PC-3 (cell line): ENCODE data around the gene COPS8. TPM values are rescaled to one million over a fixed set of nuclear protein-coding genes. Genes with fewer than 3 reads are reported as not detected.

ENCODE experiments used
- ATAC-seq: fragments of 200-7000 bp; cut with Tn5 transposase; 2 replicates; pipeline ENCODE4 v1.9.1; 2020; ENCODE audit warnings: mild to moderate bottlenecking, moderate library complexity
- BruUV-seq: library from RNA; stranded (reverse); fragments of 400-500 nt; replicated peaks from 2 replicates; lab custom pipeline; 2021; lab: Mats Ljungman, UMichigan
- CTCF ChIA-PET: fragments of 300-600 bp; sonication (Branson Sonifier 250); formaldehyde crosslinking; loops from one replicate; lab custom pipeline; 2022; ENCODE audit warnings: antibody characterized with exemption; lab: Charles Lee
- POLR2A ChIA-PET: fragments of 300-600 bp; sonication (Branson Sonifier 250); formaldehyde crosslinking; loops from one replicate; lab custom pipeline; 2022; ENCODE audit warnings: antibody characterized with exemption; ENCODE audit not compliant: unreplicated experiment; lab: Charles Lee
- DNase-seq: peaks from one replicate; pipeline ENCODE4 v3.0.0-alpha.2; 2015
- H2AFZ ChIP-seq: fragments of 300-600 bp; sonication (generic); 2 replicates; pipeline ENCODE4 v1.6.0; 2016; ENCODE audit warnings: antibody characterized with exemption, low read length
- H3F3A ChIP-seq: fragments of 300-600 bp; sonication (generic); one replicate; pipeline ENCODE4 v1.6.0; 2017; ENCODE audit warnings: antibody characterized with exemption, low read length, control low read depth, mild to moderate bottlenecking; ENCODE audit not compliant: unreplicated experiment
- H3K27ac ChIP-seq: fragments of 300-600 bp; sonication (generic); 2 replicates; pipeline ENCODE4 v1.5.1; 2016; ENCODE audit warnings: mild to moderate bottlenecking, low read length
- H3K27me3 ChIP-seq: fragments of 300-600 bp; sonication (generic); 2 replicates; pipeline ENCODE4 v1.6.1; 2016; ENCODE audit warnings: low read length, mixed read lengths
- H3K36me3 ChIP-seq: fragments of 300-600 bp; sonication (generic); 2 replicates; pipeline ENCODE4 v1.6.1; 2016; ENCODE audit warnings: low read depth, mixed run types, low read length, mixed read lengths
- H3K4me1 ChIP-seq: fragments of 300-600 bp; sonication (generic); 2 replicates; pipeline ENCODE4 v1.5.1; 2016; ENCODE audit warnings: low read length; ENCODE audit not compliant: insufficient read depth
- H3K4me2 ChIP-seq: fragments of 300-600 bp; sonication (generic); 2 replicates; pipeline ENCODE4 v1.6.0; 2016; ENCODE audit warnings: low read length
- H3K4me3 ChIP-seq: fragments of 300-600 bp; sonication (generic); 2 replicates; pipeline ENCODE4 v1.5.1; 2016; ENCODE audit warnings: mild to moderate bottlenecking, low read length, mixed read lengths
- H3K79me2 ChIP-seq: fragments of 300-600 bp; sonication (generic); 2 replicates; pipeline ENCODE4 v1.6.1; 2017; ENCODE audit warnings: low read length, mixed read lengths
- H3K9ac ChIP-seq: fragments of 300-600 bp; sonication (generic); 2 replicates; pipeline ENCODE4 v1.6.0; 2016; ENCODE audit warnings: mild to moderate bottlenecking, low read length
- H3K9me2 ChIP-seq: fragments of 300-600 bp; sonication (generic); replicated peaks from 2 replicates; pipeline ENCODE4 v1.6.1; 2016; ENCODE audit warnings: mixed run types, low read length, mixed read lengths
- H3K9me3 ChIP-seq: fragments of 300-600 bp; sonication (generic); 2 replicates; pipeline ENCODE4 v1.6.1; 2016; ENCODE audit warnings: low read length, mixed read lengths
- H4K20me1 ChIP-seq: fragments of 300-600 bp; sonication (generic); 2 replicates; pipeline ENCODE4 v1.6.1; 2016; ENCODE audit warnings: low read length, mixed read lengths
- CTCF ChIP-seq: fragments of 300-600 bp; sonication (generic); conservative IDR thresholded peaks from 2 replicates; pipeline ENCODE4 v1.5.1; 2017; ENCODE audit warnings: antibody characterized with exemption, low read depth, mild to moderate bottlenecking, low read length
- EZH2 ChIP-seq: fragments of 300-600 bp; sonication (generic); IDR thresholded peaks from one replicate; pipeline ENCODE4 v1.6.1; 2017; ENCODE audit warnings: antibody characterized with exemption, mild to moderate bottlenecking, low read length; ENCODE audit not compliant: unreplicated experiment
- EZH2phosphoT487 ChIP-seq: fragments of 300-600 bp; sonication (generic); IDR thresholded peaks from 2 replicates; pipeline ENCODE4 v1.6.1; 2018; ENCODE audit warnings: mild to moderate bottlenecking, antibody characterized with exemption, low read length, borderline replicate concordance
- intact Hi-C: fragments of 100-400 bp; cut with micrococcal nuclease; formaldehyde crosslinking; loops from 2 replicates; pipeline ENCODE4 v1.9.0; 2023
- total RNA-seq: library from RNA; depleted of rRNA; stranded (reverse); fragments of >200 nt; gene quantifications from 2 replicates; pipeline ENCODE4 v1.2.3, GENCODE V29; 2014

COPS8 gene
- total RNA-seq, 1 experiment from 2014 or later, result 109 TPM

GRCh38 chr2:237128026-237128703, 42.5 kb downstream of the COPS8 start:
- H3K4me2 ChIP-seq, result peak overlapping the region; percentile 60
- H3K27ac ChIP-seq, result peak overlapping the region; percentile 55
- peak; percentile 100 for ATAC-seq
- peak; percentile 24; the same call in 1 of the 2 replicates for TF ChIP-seq CTCF
- TF ChIP-seq EZH2, result no peak
- 0 out of 2 replicates have a peak overlapping the region, but pooled peaks have one; percentile 10 for H3K4me3 ChIP-seq
- no TSS peak for BruUV-seq
- peaks cover 15% of the 10 kb centered on the region for H3K4me1 ChIP-seq
- peak; percentile 93 for DNase-seq
- H4K20me1 ChIP-seq, result no peaks in the 10 kb centered on the region
- peak overlapping the region; percentile 43; the same call in 1 of the 2 replicates for H2AFZ ChIP-seq
- no peaks in the 10 kb centered on the region for H3K9me3 ChIP-seq
- H3K36me3 ChIP-seq, result no peaks in the 10 kb centered on the region
- H3K9me2 ChIP-seq, result no peaks in the 10 kb centered on the region
- ChIA-PET POLR2A (interaction anchor here (0.6 kb wide), 1 partner anchor 130 kb away, joined by 8 read pairs; no protein-coding TSS in a partner anchor), CTCF (interaction anchor here (0.6 to 1.4 kb wide), 3 partner anchors 19 to 453 kb away, joined by 3 to 4 read pairs (median 4); no protein-coding TSS in a partner anchor)
- no peaks in the 10 kb centered on the region for H3K27me3 ChIP-seq
- peak overlapping the region; percentile 60 for H3K9ac ChIP-seq
- intact Hi-C loops, result no loop called here
- H3F3A ChIP-seq, result no peaks in the 10 kb centered on the region
- no peaks in the 10 kb centered on the region for H3K79me2 ChIP-seq

GRCh38 chr2:237128845-237129592, 43.3 kb downstream of the COPS8 start:
- peak overlapping the region; percentile 54 for H3K27ac ChIP-seq
- CTCF ChIA-PET, result interaction anchor here (1.4 kb wide), 1 partner anchor 31 kb away, joined by 3 read pairs; no protein-coding TSS in a partner anchor
- H3K9ac ChIP-seq, result peak overlapping the region; percentile 20; the same call in 1 of the 2 replicates
- POLR2A ChIA-PET, result no interaction called here
- H3K27me3 ChIP-seq, result no peaks in the 10 kb centered on the region
- H3K79me2 ChIP-seq, result no peaks in the 10 kb centered on the region
- TF ChIP-seq EZH2 (no peak), CTCF (no peak), EZH2phosphoT487 (no peak)
- no peaks in the 10 kb centered on the region for H3K9me2 ChIP-seq
- H3K4me1 ChIP-seq, result peaks cover 15% of the 10 kb centered on the region
- H3K36me3 ChIP-seq, result no peaks in the 10 kb centered on the region
- peak overlapping the region; percentile 52 for H3K4me2 ChIP-seq
- no peaks in the 10 kb centered on the region for H4K20me1 ChIP-seq
- H2AFZ ChIP-seq, result no peak overlapping the region
- no peak overlapping the region for H3K4me3 ChIP-seq
- intact Hi-C loops, result no loop called here
- DNase-seq (no peak), ATAC-seq (no peak)
- BruUV-seq, result no TSS peak
- no peaks in the 10 kb centered on the region for H3F3A ChIP-seq
- no peaks in the 10 kb centered on the region for H3K9me3 ChIP-seq
